Fibroblast of lung (primary cell): ENCODE measurements around the gene CTNND2. TPM values are rescaled to one million over a fixed set of nuclear protein-coding genes. Genes with fewer than 3 reads are reported as not detected.

ENCODE experiments used
- DNase-seq, 2 donors: peaks; one replicate each; pipeline versions ENCODE4 v3.0.0 to v3.0.0-alpha.2; 2010; ENCODE audit warnings: low read depth in 2 of 2
- H2AFZ ChIP-seq: 2 replicates; pipeline ENCODE4 v1.5.1; 2012; ENCODE audit warnings: low read length, control low read depth, inconsistent platforms
- H3K27ac ChIP-seq: 2 replicates; pipeline ENCODE4 v1.5.1; 2011; ENCODE audit warnings: low read length, control low read depth; ENCODE audit not compliant: insufficient read depth
- H3K27me3 ChIP-seq: 2 replicates; pipeline ENCODE4 v1.5.1; 2011; ENCODE audit warnings: mild to moderate bottlenecking, low read length; ENCODE audit not compliant: control insufficient read depth, insufficient read depth
- H3K36me3 ChIP-seq: 2 replicates; pipeline ENCODE4 v1.5.1; 2011; ENCODE audit warnings: low read length; ENCODE audit not compliant: control insufficient read depth, insufficient read depth
- H3K4me1 ChIP-seq: 2 replicates; pipeline ENCODE4 v1.5.1; 2011; ENCODE audit warnings: low read length; ENCODE audit not compliant: control insufficient read depth, insufficient read depth; ENCODE audit errors: extremely low read depth
- H3K4me2 ChIP-seq: 2 replicates; pipeline ENCODE4 v1.5.1; 2011; ENCODE audit warnings: low read length, control low read depth; ENCODE audit not compliant: insufficient read depth; ENCODE audit errors: extremely low read depth
- H3K4me3 ChIP-seq, 4 experiments: fragments of 200-600 bp in 1 of 4; sonication (generic) in 1 of 4; replicated peaks in 1 of 4; 2 replicates each; pipeline ENCODE4 v1.5.1; 2011 to 2016; ENCODE audit warnings: low read length in 4 of 4, low read depth in 3 of 4, mild to moderate bottlenecking in 3 of 4, control low read depth in 2 of 4, inconsistent platforms in 1 of 4, mixed read lengths in 1 of 4; ENCODE audit not compliant: insufficient read depth in 1 of 4; ENCODE audit errors: control extremely low read depth in 1 of 4
- H3K79me2 ChIP-seq: 2 replicates; pipeline ENCODE4 v1.5.1; 2012; ENCODE audit warnings: mild to moderate bottlenecking, low read length, inconsistent platforms; ENCODE audit not compliant: control insufficient read depth, insufficient read depth
- H3K9ac ChIP-seq: 2 replicates; pipeline ENCODE4 v1.5.1; 2011; ENCODE audit warnings: mild to moderate bottlenecking, low read length, control low read depth; ENCODE audit not compliant: insufficient read depth
- H3K9me3 ChIP-seq: 2 replicates; pipeline ENCODE4 v1.5.1; 2012; ENCODE audit warnings: low read depth, low read length; ENCODE audit not compliant: control insufficient read depth, insufficient read depth
- H4K20me1 ChIP-seq: 2 replicates; pipeline ENCODE4 v1.5.1; 2011; ENCODE audit warnings: low read length; ENCODE audit not compliant: control insufficient read depth, insufficient read depth; ENCODE audit errors: extremely low read depth
- EZH2 ChIP-seq: IDR thresholded peaks from 2 replicates; pipeline ENCODE4 v1.5.1; 2012; ENCODE audit warnings: low read length, control low read depth, mild to moderate bottlenecking; ENCODE audit errors: missing control alignments
- polyA plus RNA-seq, 2 donors: library from polyadenylated mRNA; depleted of rRNA in 1 of 2; stranded (reverse) in 1 of 2; unstranded in 1 of 2; fragments of >200 nt; gene quantifications; 2 replicates each; pipeline ENCODE4 v1.2.1, GENCODE V29; 2011 to 2012; ENCODE audit warnings: missing spikeins in 1 of 2
- total RNA-seq: library from RNA; depleted of rRNA; stranded (reverse); fragments of >200 nt; gene quantifications from 2 replicates; pipeline ENCODE4 v1.2.1, GENCODE V29; 2014
- TF ChIP-seq, protein P1 (sequence below), 2 donors: IDR thresholded peaks in 1 of 2; conservative IDR thresholded peaks in 1 of 2; 1 replicate in 1 of 2; 2 replicates in 1 of 2; pipeline ENCODE4 v1.5.1; 2011 to 2012; ENCODE audit warnings: low read length in 2 of 2, control low read depth in 1 of 2, inconsistent platforms in 1 of 2, low read depth in 1 of 2, mild to moderate bottlenecking in 1 of 2

The CTNND2 gene
- total and polyA plus RNA-seq, 2 donors (not counting 1 experiment from before 2014, with no cell fraction given): not detected

DNA sequence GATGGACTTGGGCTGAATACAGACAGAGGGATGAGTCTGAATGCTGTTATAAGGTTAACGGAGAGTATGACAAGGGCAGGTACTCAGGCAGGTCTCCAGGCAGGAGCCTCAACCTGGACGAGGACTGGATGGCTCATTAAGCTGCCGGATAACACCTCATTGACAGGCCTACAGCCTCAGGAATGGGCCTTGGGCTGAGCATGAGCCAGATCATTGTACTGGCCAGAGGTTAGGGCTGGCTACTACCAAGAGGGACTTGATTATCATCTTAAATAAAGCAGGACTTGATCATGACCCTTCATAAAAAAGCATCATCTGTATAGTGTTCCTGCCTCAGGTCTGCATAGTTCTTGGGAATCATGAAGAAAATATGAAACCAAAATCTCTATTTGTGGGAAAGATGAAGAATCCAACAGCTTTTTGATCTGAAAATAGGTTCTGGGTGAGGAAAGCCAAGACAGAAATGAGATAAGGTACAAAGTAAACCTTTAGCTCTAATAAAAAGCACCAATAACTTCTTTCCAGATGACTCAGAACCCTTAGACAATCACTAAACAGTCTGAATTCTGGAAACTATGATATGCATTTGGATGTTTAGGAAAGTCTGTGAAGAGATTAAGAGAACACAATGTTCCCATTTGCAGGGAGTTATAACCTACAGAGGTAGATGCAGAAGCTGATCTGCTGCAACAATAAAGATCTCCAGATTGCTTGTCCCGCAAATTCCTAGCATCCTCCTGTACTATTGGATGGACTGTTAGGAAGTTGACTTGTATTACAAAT is 343.1 kb downstream of the CTNND2 start:
- Histone ChIP-seq H3K27me3 (no peaks in the 10 kb centered on the region), H3K79me2 (no peaks in the 10 kb centered on the region), H3K4me2 (no peak overlapping the region), H3K27ac (no peak overlapping the region), H3K9me3 (no peaks in the 10 kb centered on the region), H2AFZ (no peak overlapping the region), H3K36me3 (no peaks in the 10 kb centered on the region), H4K20me1 (no peaks in the 10 kb centered on the region), H3K4me1 (no peaks in the 10 kb centered on the region), H3K4me3 (no peak overlapping the region), H3K9ac (no peak overlapping the region)
- TF ChIP-seq EZH2: no peak
- TF ChIP-seq, protein P1, sequence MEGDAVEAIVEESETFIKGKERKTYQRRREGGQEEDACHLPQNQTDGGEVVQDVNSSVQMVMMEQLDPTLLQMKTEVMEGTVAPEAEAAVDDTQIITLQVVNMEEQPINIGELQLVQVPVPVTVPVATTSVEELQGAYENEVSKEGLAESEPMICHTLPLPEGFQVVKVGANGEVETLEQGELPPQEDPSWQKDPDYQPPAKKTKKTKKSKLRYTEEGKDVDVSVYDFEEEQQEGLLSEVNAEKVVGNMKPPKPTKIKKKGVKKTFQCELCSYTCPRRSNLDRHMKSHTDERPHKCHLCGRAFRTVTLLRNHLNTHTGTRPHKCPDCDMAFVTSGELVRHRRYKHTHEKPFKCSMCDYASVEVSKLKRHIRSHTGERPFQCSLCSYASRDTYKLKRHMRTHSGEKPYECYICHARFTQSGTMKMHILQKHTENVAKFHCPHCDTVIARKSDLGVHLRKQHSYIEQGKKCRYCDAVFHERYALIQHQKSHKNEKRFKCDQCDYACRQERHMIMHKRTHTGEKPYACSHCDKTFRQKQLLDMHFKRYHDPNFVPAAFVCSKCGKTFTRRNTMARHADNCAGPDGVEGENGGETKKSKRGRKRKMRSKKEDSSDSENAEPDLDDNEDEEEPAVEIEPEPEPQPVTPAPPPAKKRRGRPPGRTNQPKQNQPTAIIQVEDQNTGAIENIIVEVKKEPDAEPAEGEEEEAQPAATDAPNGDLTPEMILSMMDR (conservative IDR thresholded peaks at IDR 0.05 in 1 of 2, IDR thresholded peaks at IDR 0.05 in 1 of 2; ENCODE audit: low read depth in 1 of 2, low read length in 2 of 2): no peak
- peak in 1 of 2 donors; percentile 9 for DNase-seq

DNA sequence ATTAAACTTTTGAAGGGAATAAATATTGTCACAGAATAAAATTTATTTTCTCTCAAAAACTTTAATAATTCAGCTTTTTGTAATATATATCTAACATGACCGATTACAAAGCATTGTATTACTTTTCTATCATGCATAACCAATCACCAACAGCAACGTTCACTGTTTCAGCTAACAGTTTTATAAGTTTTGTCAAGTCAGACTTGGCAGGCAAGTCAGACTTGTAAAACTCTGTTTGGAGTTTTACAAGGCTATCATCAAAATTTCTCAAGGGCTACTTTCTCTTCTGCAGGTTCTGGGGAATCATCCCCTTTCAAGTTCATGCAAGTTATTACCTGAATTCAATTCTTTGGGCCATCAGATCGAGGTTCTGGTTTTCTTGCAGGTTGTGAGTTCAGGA is 347.2 kb downstream of the CTNND2 start:
- H3K36me3 ChIP-seq: no peaks in the 10 kb centered on the region
- no peak for TF ChIP-seq EZH2
- TF ChIP-seq, protein P1 (conservative IDR thresholded peaks at IDR 0.05 in 1 of 2, IDR thresholded peaks at IDR 0.05 in 1 of 2; ENCODE audit: low read depth in 1 of 2, low read length in 2 of 2): no peak
- no peaks in the 10 kb centered on the region for H3K4me1 ChIP-seq

DNA sequence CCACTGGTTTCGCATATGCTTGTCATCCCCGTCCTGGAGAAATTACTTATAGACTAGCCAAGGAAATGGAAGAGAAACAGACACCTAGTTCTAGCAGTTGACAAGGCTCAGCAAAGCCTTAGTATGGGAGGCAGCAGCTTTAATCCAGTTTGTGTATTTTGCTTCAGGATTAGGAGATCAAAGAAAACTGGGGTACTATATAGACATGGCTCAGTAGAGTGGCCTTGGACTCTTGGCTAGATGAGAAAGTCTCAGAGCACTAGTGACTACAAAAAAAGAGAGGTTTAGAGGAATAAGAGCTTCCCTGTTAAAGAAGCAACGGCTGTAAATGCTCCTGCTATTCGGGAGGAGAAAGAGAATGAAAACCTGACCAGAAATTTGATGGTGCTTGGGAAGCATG is 349.1 kb downstream of the CTNND2 start:
- H3K4me1 ChIP-seq: no peaks in the 10 kb centered on the region
- H2AFZ ChIP-seq: no peak overlapping the region
- no peak overlapping the region for H3K4me3 ChIP-seq
- H3K79me2 ChIP-seq: no peaks in the 10 kb centered on the region
- no peak for TF ChIP-seq EZH2
- TF ChIP-seq, protein P1 (conservative IDR thresholded peaks at IDR 0.05 in 1 of 2, IDR thresholded peaks at IDR 0.05 in 1 of 2; ENCODE audit: low read depth in 1 of 2, low read length in 2 of 2): no peak
- no peak overlapping the region for H3K9ac ChIP-seq
- H3K27me3 ChIP-seq: no peaks in the 10 kb centered on the region
- DNase-seq: no peak
- no peak overlapping the region for H3K4me2 ChIP-seq
- no peak overlapping the region for H3K27ac ChIP-seq
- H3K36me3 ChIP-seq: no peaks in the 10 kb centered on the region
- H3K9me3 ChIP-seq: no peaks in the 10 kb centered on the region
- no peaks in the 10 kb centered on the region for H4K20me1 ChIP-seq

More for the DNA sequence above, 347.2 kb downstream of the CTNND2 start:
- no peak overlapping the region for H3K4me2 ChIP-seq
- H3K27ac ChIP-seq: no peak overlapping the region
- no peaks in the 10 kb centered on the region for H3K9me3 ChIP-seq
- no peaks in the 10 kb centered on the region for H3K27me3 ChIP-seq
- no peaks in the 10 kb centered on the region for H3K79me2 ChIP-seq
- DNase-seq: no peak
- no peak overlapping the region for H3K4me3 ChIP-seq
- H4K20me1 ChIP-seq: no peaks in the 10 kb centered on the region
- no peak overlapping the region for H2AFZ ChIP-seq
- no peak overlapping the region for H3K9ac ChIP-seq
